GM21717 (cell line): ENCODE data around the gene TMEM200B.
"Not testable (repeated sequence)": the region's sequence is repeated elsewhere in the genome, so short reads cannot be mapped to it uniquely, and the experiment has no call there.

Source experiments
- ATAC-seq: cut with Tn5 transposase; IDR thresholded peaks from one replicate; pipeline ENCODE4 v1.9.1; 2021; ENCODE audit warnings: mild to moderate bottlenecking, moderate library complexity; ENCODE audit not compliant: unreplicated experiment

TMEM200B gene

DNA sequence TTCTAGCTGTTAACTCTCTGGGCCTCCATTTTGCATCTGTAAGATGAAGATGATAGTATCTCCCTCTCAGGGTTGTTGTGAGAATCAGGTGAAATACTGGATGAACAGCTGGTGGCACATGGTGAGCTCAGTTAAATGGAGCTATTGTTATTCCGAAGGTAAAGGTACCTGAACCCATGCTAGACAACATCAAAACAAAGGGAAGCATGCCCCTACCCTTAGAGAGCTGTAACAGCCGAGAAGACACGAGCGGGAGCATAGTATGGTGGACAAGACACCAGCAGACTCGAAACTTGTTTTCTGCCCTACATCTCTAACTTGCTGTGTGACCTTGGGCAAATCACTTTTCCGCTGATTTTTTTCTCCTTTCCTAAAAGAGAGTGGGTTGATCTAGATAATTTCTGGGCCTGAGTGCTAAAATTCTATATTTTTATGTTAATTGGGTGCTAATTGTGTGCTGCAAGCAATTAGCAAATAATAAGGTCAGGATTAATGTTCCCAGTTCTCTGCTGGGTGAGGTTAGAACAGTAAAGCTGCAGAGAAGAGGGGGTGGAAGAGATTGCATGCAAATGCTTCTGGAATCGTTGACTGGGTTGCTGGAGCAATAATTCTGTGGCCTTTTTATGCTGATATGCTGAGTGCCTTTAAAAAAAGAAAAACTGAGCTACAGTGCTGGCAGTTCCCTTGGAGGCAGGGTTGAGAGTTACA lies 10.8 kb downstream of the TMEM200B start:
- no peak for ATAC-seq

- ATAC-seq: not testable (repeated sequence)
Measured at GRCh38 chr1:29108041-29108440, 15.7 kb downstream of the TMEM200B start.

- ATAC-seq: no peak
Measured at GRCh38 chr1:29105822-29106221, 17.9 kb downstream of the TMEM200B start.

- no peak for ATAC-seq
Measured at GRCh38 chr1:29100487-29100886, 23.2 kb downstream of the TMEM200B start.

DNA sequence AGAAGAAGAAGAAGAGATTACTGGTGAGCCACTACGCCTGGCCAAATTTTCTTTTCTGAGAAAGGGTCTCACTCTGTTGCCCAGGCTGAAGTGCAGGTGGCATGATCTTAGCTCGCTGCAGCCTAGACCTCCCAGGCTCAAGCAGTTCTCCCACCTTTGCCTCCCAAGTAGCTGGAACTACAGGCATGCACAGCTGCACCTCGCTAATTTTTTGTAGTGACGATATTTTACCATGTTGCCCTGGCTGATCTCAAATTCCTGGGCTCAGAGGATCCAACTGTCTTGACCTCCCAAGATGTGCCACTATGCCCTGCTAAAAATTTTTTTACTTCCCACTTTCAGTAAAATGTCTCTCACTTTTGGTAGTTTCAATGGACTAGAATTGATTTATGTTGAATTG lies 24.4 kb downstream of the TMEM200B start:
- ATAC-seq: no peak

GRCh38 chr1:29096231-29096886 lies 27.3 kb downstream of the TMEM200B start:
- no peak for ATAC-seq

DNA sequence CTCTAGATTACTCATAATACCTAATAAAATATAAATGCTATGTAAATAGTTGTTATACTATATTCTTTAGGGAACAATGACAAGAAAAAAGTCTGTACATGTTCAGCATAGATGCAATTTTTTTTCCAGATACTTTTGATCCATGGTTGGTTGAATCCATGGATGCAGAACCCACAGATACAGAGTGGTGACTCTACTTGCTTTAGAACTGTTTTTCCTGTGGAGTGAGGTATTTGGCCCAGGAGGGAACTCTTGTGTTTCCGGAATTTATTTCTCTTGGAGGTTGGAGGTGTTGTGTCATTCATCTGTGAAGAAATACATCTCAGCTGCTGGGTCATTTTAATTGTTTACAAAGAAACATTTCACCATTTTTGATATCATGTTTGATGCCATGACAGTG lies 28.7 kb downstream of the TMEM200B start:
- no peak for ATAC-seq

GRCh38 chr1:29094433-29094832 lies 29.3 kb downstream of the TMEM200B start:
- ATAC-seq: no peak

DNA sequence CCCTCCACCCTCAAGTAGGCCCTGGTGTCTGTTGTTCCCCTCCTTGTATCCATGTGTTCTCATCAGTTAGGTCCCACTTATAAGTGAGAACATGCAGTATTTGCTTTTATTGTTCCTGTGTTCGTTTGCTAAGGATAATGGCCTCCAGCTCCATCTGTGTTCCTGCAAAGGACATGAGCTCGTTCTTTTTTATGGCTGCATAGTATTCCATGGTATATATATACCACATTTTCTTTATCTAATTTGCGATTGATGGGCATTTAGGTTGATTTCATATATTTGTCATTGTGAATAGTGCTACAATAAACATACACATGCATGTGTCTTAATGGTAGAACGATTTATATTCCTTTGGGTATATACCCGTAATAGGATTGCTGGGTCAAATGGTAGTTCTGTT lies 31.0 kb downstream of the TMEM200B start:
- ATAC-seq: not testable (repeated sequence)

DNA sequence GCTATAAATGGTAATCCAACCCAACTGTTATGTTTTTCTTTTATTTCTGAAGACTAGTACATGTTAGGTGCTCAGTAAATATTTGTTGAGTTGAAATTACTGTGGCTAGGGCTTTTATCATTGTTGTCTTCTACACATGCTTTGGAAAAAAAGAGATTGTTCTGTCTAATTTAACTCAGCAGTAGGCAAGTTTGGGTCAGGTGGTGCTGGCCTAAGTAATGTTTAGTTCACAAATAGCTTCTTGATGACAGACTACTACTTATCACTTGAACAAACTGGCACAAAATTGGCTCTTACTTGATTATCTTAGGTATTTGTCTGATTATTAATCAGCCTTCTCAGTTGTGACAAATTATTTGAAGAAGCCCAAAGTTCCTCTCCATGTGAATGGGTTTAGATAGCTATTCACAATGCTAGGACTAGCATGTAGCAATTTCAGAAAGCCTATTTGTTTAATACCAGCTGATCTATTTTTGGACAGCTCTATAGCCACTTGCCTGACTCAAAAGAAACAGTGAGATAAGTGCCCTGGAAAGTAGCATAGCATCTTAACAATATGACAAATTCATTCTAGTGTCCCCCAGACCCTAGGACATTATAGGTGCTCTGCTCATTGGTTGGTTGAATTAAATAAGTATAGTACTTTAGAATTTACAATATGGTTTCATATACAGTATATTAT lies 32.6 kb downstream of the TMEM200B start:
- ATAC-seq: no peak

DNA sequence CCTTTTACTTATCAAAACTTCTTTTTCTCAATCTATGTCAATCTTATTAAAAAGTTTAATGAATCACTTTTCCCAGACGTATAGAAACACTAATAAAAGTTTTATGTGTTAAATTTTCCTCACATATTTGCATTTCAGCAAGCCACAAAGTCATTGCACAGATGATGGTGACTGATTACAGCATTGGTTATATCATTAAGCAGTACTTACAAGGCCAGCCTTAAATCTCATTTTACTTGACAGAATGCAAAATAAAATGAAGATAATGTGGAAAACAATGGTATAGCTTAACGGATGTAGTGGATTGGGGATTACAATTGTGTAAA lies 39.5 kb downstream of the TMEM200B start:
- ATAC-seq: no peak

DNA sequence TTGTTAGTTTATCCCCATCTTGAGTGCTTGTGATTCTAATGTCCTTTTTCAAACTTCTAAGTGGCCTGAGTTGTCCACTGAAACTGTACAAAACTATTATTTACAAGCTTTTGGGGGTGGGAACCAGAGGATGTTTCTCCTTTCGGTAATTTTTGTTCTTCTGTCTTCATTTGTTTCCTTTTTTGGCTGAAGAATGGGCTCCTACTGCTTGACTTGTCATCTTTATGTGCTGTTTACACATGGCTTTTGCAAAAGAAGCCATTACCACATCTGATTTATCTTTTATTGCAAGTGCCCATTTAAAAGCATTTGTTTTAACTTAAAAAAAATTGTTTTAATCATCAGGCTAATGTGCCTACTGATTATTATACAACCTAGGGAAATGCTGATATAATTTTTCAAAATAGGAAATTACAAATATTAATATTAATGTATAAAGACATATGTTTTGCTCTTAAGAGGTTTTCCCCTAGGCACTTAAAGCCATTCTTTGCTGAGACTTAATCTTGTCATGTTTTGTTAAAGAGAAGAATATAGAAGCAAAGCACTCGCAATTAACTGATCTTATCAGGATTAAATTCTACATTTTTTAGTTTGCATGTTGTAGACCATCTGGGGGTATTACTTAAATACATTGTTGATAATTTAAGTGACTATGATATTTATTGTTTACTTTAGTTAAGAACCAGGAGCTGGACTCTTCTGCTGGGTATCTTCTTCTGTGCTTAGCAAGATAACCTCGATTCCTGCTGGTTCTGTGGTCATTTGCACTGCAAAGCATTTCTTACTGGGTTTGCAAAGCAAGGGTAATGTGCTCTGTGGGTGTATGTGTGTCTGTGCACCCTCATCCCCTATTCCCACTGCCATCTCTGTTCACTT lies 40.1 kb downstream of the TMEM200B start:
- ATAC-seq: no peak

- ATAC-seq: no peak
Measured at GRCh38 chr1:29082519-29082918, 41.2 kb downstream of the TMEM200B start.

- ATAC-seq: no peak
Measured at GRCh38 chr1:29081201-29081600, 42.5 kb downstream of the TMEM200B start.

DNA sequence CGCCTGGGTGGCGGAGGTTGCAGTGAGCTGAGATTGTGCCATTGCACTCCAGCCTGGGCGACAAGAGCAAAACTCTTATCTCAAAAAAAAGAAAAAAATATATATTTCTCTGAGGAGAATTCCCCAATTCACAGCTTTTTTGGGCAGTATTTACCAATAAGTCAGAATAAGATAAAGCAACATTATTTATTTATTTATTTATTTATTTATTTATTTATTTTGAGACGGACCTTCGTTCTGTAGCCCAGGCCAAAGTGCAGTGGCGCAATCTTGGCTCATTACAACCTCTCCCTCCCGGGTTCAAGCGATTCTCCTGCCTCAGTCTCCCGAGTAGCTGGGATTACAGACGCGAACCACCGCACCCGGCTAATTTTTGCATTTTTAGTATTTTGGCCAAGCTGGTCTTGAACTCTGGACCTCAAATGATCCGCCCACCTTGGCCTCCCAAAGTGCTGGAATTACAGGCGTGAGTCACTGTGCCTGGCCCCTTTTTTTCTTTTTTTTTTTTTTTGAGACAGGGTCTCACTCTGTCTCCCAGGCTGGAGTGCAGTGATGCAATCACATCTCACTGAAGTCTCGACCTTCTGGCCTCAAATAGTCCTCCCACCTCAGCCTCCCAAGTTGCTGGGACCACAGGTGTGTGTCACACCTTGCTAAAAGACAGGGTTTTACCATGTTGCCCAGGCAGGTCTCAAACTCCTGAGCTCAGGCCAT lies 43.6 kb downstream of the TMEM200B start:
- ATAC-seq: not testable (repeated sequence)

- no peak for ATAC-seq
Measured at GRCh38 chr1:29077155-29077554, 46.5 kb downstream of the TMEM200B start.
